ENCODE data around the gene CDHR3.
"Not testable (repeated sequence)": the region's sequence is repeated elsewhere in the genome, so short reads cannot be mapped to it uniquely, and the experiment has no call there.

Gene CDHR3

DNA sequence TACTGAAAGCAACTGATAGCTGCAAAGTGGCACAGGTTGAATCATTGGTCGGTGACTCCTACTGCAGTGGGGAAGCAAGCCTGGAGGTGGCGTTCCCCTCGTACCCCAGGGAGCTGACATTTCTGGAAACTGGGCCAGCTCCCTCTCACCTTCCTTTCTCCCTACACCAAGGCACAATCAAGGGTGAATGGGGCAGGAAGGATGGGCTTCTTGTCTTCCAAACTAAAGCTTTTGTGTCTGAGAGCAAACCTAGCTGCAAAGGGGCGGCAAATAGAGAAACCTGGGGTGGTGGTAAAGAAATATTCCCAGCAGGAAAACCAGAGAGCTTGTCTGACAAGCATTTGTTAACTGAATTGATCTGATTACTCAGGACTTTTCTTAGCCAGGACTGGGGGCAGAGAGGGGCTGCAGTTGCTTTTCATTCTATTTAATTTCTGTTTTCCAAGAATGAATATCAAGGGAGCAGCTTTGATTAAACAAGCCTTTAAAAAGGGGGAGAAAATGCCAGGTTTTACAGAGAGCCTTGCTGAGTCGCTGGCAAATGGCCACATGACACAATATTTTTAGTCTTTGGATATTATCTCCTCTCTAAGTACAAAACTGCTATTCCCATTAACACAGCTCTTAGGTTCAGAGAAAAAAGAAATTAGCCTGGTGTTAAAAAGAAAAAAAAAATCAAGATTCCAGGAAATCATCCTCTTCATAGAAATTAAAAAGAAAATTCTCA lies 27.8 kb downstream of the CDHR3 start:
- no peak for DNase-seq (ENCODE audit: low read depth in 2 of 3, low spot score in 1 of 3)

DNA sequence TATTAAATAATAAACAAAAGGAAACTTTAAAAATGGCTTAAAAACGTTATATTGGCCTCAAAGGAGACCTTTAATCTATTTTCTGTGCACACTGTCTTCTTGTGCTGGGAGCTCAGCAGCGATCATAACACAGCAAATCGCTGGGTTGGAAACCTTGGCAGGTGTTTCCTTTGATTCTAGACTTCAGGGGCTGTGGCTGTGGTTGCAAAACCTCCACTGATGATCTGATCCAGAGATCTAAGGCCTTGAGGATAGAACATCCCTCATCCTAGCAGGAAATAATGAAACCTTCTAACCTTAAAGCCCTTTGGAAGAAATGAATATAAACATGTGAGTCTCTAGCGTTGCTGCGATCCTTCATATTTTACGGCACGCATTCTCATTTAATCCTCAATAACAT lies 29.8 kb downstream of the CDHR3 start:
- DNase-seq (ENCODE audit: low read depth in 2 of 3, low spot score in 1 of 3): no peak

DNA sequence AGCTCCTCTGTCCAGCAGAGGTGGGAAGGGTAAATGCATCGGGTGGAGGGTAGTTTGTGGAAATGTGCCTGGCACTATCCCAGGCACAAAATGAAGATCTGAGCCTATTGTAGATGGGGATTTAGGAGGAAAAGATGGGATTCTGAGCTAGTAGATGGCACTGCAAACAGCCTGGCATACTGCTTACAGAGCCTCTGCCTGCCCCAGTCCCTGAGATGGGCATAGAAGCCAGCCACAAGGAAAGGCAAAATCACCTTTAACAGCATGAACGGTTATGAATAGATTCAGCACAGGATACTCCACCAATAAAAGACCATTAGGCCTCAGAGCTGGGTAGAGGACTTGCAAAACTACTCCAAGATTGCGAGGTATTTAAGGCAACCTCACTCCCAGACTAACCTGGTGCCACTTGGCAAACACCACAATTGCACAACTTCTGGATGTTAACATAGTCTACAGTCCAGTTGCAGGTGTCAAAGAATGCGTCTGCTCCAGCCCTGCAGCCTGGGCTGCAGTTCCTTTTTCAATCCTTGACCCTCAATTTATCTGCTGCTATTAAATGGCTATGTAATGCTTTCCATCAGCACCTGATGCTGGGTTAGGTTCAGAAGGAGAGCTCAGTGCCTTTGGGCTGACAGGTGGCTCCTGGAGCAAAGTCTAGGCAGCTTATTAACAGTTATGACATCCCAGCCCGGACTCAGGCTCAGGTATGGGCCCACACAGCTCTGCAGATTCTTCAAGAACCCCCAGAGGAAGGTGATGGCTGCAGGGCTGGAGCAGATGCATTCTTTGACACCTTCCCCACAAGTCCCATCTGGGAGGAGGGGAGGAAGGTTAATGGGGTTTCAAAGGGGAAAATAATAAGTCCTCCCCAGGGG lies 34.0 kb downstream of the CDHR3 start:
- no peak for DNase-seq (ENCODE audit: low read depth in 2 of 3, low spot score in 1 of 3)

DNA sequence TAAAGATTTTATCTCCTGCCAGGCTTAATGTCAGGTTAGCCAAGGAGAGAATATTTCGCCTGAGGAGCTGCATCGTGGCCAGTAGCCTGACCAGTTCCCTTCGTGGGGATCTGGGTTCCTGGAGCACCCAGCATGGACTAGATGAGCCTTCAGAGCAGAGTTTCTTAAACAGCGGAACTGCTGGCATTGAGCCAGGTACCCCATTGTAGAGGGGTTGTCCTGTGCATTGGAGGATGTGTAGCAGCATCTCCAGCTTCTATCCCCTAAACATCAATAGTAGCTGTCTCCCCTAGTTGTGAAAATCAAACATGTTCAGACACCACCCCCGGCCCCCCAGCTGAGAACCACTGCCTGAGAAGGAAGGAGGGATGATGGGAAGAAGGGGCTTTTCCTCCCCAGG lies 36.2 kb downstream of the CDHR3 start:
- no peak for DNase-seq (ENCODE audit: low read depth in 2 of 3, low spot score in 1 of 3)

DNA sequence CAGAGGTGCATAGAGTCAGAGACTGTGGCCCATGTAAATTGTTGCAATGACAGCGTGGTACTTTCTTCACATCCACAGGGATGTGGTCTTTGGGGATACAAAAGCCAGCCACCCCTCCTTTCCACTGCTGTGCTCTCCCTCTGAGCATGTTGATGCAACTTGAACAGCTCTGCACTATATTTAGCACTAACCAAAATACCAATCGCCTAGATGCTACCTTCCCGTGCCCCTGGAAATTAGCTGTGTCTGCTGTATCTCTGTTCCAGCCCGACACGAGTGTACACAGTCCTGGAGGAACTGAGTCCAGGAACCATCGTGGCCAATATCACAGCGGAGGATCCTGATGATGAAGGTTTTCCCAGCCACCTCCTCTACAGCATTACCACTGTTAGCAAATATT lies 38.1 kb downstream of the CDHR3 start:
- DNase-seq (ENCODE audit: low read depth in 2 of 3, low spot score in 1 of 3): no peak

DNA sequence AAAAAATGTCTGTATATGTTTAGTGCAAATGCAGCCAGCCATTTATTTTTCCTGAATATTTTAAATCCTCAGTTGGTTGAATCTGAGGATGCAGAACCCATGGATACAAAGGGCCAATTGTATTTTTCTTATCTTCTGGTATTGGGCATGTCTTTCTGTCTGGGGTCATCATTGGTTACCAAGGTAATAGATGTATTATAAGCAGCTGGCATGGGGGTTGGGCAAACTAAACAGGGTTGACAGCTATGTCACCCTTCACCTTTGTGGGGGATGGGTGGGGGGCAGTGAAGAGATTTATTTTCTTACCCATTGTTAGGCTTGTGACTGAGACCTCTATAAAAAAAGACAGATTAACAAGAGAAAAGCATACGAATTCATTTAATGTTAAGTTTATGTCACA lies 38.8 kb downstream of the CDHR3 start:
- no peak for DNase-seq (ENCODE audit: low read depth in 2 of 3, low spot score in 1 of 3)

DNA sequence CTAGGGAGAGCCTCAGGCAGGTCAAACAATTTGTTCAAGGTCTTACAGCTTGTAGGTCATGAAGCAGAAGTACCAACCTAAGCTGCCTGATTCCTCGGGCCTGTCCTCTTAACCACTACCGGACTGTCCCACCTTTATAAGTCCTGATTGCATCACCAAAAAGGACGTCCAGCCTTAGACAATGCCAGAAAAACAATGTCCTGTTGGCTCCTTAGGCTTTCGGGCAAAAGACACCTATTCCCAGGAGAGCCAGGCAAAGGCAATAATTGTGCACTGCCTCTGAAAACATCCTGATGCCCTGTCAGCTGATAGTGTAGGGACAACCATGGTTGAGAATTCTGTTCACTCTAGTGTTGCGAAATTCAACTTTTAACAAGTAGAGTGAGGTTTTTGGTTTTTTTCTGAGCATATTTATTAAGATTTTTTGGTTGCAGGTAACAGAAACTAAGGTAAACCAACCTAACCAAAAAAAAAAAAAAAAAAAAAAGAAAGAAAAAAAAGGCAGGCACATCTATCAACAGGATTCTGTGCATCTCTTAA lies 40.5 kb downstream of the CDHR3 start:
- DNase-seq (ENCODE audit: low read depth in 2 of 3, low spot score in 1 of 3): no peak

DNA sequence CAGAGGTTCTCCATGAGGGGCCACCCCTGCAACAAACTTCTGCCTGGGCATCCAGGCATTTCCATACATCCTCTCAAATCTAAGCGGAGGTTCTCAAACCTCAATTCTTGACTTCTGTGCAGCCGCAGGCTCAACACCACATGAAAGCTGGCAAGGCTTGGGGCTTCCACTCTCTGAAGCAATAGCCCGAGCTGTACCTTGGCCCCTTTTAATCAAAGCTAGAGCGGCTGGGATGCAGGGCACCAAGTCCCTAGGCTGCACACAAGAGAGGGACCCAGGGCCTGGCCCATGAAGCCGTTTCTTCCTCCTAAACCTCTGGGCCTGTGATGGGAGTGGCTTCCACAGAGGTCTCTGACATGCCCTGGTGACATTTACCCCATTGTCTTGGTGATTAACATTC lies 43.8 kb downstream of the CDHR3 start:
- DNase-seq (ENCODE audit: low read depth in 2 of 3, low spot score in 1 of 3): no peak

- not testable (repeated sequence) for DNase-seq (ENCODE audit: low read depth in 2 of 3, low spot score in 1 of 3)
Measured at GRCh38 chr7:106007796-106008195, 44.7 kb downstream of the CDHR3 start.

DNA sequence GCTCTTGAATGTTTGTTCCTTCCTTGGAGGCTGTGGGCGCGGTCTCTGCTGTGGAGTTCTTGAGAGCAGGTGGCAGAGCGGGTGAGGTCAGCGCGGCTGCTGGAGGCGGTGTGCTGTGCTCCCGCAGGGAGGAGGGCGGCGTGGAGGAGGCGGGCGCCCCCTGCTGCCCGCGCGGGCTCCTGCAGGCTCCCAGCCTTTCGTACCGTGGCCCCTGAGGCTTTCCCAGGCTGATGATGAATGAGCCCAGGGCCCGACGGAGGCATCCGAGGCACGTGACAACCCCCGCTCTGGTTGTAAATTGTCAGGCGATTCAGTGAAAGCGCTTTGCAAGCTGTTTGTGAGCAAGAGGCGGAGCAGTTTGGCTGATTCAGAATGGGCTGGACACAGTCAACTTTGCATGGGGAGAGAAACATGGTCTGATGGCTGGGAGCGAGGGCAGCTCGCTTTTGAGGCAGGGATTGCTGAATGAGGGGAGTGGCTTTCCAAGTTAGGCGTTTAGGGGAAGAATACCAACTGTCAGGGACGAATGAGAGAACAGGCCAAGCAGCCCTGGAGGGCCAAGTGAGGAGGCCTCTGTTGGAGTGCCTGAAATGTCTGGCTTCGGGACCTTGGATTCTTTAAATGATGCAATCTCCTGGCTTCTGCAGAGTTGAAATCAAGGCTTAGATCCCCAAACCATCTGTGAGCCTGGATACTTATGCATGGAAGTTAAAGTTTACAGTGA lies 46.6 kb downstream of the CDHR3 start:
- peak; percentile 76 to 80 (median 77) for DNase-seq (ENCODE audit: low read depth in 2 of 3, low spot score in 1 of 3)

GRCh38 chr7:106010331-106010730 lies 47.3 kb downstream of the CDHR3 start:
- DNase-seq (ENCODE audit: low read depth in 2 of 3, low spot score in 1 of 3): no peak

GRCh38 chr7:106010866-106011265 lies 47.8 kb downstream of the CDHR3 start:
- no peak for DNase-seq (ENCODE audit: low read depth in 2 of 3, low spot score in 1 of 3)

GRCh38 chr7:106012184-106012583 lies 49.1 kb downstream of the CDHR3 start:
- DNase-seq (ENCODE audit: low read depth in 2 of 3, low spot score in 1 of 3): no peak

DNA sequence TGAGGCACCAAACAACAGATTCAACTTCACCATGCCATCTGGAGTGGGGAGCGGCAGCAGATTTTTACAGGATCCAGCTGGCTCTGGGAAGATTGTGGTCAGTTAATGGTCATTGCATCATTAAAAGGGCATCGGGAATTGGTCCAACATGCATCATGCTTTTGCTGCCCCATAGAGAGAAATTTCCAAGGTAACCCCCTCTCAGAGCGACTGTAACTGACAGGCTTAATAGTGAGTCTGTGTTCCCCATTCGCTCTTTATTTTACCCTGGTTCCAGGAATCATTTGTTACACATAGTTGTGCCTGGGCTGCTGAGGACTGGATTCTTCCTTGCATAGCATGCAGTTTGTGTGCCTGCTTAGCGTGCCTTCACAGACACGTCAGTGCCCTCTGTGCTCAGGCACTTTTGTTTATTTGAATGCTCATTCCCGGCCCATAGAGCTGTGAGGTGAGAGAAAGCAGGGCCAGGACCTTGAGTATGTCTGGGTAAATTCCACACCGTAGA lies 49.9 kb downstream of the CDHR3 start:
- DNase-seq (ENCODE audit: low read depth in 2 of 3, low spot score in 1 of 3): no peak

DNA sequence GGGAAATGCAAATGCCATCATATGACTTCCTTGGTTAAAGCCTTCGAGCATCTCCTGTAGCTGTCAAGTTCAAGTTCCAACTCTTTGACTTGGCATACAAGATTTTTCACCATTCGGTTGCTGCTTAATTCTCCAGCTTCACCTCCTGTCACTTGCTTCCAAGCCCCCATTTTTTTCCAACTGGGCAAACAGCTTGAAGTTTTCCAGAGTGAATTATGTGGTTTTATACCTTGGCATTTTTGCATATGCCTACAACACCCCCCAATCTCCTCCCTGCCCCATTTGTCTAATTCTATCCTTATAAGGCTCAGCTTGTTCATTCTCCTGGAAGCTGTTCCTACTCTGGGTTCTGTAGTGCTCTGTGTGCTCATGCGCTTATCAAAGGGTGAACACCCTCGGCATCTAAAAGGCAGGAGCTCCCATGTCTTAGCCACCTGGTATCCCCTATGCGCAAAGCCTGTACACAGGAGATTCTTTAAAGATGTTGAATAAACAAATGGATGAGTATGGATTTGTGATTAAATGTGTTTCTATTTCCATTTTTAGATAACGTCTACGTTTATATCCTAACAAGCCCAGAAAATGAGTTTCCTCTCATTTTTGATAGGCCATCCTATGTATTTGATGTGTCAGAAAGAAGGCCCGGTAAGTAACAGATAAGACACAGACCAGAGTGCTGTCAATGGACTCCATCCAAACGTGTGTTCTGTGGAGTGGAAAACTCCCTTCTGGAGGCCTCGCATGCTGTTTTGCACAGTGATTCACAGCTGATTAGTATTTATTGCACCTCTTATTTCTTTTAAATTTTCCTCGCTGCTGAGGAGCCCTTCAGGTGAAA lies 52.5 kb downstream of the CDHR3 start:
- DNase-seq (ENCODE audit: low read depth in 2 of 3, low spot score in 1 of 3): no peak

GRCh38 chr7:106016331-106016730 lies 53.3 kb downstream of the CDHR3 start:
- no peak for DNase-seq (ENCODE audit: low read depth in 2 of 3, low spot score in 1 of 3)

- no peak for DNase-seq (ENCODE audit: low read depth in 2 of 3, low spot score in 1 of 3)
Measured at GRCh38 chr7:106017657-106018056, 54.6 kb downstream of the CDHR3 start.

GRCh38 chr7:106018566-106019469 lies 55.8 kb downstream of the CDHR3 start:
- DNase-seq (ENCODE audit: low read depth in 2 of 3, low spot score in 1 of 3): no peak

DNA sequence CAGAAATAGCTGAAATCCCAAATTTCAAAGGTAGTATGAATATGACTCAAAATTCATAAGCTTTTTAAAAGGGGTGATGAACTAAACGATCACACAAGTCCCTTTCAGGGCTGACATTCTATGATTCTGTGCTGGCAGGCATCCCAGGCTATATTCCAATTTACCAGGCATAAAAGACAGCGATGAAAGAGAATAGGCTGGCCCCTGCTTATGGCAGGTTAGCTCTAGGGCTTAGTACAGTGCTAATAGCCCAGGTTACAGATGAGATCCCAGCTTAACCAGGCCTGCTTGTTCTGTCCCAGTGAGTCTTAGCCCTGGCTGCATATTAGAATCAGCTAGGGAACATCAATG lies 56.4 kb downstream of the CDHR3 start:
- no peak for DNase-seq (ENCODE audit: low read depth in 2 of 3, low spot score in 1 of 3)

Data from stimulated activated CD4-positive, alpha-beta T cell treated with anti-CD3 and anti-CD28 coated beads, Interleukin-12 subunit alpha, Interleukin-12 subunit beta, amount 100 ng/mL, for 48 hours (primary cell).